Limb (tissue), 2 donors: ENCODE measurements around the gene RASSF8.

Experiments used
- DNase-seq, 2 donors: peaks; one replicate each; pipeline ENCODE4 v3.0.0-alpha.2; 2016; ENCODE audit errors: extremely low spot score in 2 of 2

RASSF8 gene

DNA sequence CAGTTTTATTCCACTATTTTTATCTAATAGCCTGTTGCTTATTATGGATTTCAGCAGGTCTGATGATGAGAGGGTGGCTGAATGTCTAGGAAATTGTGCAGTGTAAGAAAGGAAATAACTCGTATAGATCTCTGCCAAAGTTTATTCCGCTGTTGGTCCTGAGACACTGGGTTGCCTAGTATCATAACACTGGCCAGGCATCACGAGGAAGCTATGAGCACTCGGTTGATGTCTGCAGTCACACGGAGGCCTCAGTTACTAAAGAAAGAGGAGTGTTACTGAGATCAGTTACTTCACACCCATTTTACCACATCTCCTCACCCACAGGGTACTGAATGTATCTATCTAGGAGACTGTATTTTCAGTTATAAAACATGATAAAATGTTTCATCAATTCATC lies 144.5 kb downstream of the RASSF8 start:
- no peak for DNase-seq

DNA sequence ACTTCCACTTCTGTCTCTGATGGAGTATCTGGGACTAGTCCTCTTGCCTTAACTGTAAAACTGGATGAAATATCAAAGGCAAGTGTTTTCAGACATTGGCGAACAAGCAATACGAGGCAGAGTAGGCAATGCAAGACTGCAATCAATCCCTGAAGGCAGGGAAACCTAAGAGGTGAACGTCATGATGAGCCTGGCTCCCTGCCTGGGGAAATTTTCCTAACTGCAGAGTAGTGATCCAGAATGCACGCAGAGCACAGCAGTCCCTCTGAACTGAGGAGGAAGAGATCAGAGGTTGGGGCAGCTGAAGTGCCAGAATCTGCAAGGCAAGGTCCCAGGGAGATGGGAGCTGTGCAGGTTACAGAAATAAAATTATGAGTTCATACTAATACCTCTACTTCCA lies 147.9 kb downstream of the RASSF8 start:
- DNase-seq = no peak

DNA sequence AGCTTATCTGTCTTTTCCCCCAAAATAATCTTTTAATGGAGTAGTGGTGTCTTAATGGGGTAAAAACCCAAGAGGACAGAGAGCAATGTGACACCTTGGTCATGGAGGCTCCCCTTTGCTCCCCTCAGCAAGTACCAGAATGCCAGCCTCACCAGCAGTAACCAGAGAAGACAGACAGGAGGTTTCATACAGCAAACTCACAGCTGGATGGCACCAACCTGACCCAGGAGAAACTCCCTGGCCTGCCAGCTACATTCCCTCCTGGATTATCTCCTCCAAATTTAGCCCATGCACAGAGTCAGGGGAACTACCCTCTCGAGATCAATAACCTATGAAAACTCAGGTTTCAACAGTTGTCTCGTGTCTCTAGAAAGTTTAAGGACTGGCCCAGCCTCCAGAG lies 150.4 kb downstream of the RASSF8 start:
- no peak for DNase-seq

DNA sequence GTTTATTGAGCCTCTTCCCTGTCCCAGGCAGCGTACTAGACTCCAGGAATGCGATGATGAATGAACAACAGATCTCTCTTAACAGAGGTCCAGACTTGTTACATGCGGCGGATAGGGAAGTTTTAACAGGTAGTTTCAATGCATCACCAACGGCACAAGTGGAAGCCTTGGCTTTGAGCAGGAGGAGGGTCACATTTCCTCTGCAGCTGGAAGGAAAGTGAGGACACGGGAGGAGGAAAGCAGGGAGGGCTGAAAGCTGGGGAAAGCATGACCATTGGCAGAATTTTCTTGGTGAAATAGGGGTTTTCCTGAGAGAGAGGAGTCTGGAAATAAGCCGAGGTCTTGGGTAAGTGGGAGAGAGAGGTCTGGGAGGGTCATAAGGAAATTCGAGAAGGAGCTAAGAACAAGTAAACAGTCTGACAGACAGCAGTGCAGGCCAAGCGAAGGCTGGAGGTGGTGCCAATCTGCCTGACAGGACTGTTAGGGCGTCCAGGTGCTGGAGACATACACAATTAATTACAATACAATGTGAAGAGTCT lies 150.9 kb downstream of the RASSF8 start:
- no peak for DNase-seq

DNA sequence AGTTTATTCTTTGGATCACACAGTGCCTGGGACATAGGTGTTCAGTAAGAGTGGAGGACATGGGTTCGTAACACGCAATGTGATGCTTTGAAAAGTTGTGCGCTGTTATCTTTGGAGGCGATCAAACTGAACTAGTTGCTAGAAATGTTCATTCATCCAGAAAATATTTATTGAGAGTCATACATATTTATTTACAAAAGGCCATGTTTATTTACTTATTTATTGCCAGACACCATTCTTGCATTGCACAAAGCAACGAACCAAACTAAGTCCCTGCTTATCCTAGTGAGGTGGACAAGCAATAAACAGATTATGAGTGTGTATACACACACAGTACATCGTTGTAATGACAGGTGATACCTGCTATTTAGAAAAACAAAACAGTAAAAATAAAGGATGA lies 153.8 kb downstream of the RASSF8 start:
- DNase-seq = no peak

DNA sequence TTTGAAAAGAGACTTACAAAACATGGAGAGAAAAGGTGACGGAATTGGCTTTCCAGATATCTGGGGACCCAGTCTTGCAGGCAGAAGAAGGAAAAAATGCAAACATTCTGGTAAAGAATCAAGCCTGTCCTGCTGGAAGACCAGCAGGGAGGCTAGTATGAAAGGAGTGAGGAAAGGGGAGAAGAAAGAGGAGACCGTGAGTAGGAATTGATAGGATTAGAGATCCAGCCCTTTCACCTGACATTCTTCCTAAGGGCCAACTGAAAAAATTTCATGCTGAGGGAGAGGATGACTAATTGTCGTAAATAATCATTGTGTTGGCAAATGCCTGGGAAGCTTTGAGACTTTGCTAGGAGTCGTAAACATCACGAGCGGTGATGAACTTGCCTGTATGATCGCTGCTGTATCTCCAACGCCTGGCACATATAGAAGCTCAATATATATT lies 154.2 kb downstream of the RASSF8 start:
- DNase-seq = no peak

DNA sequence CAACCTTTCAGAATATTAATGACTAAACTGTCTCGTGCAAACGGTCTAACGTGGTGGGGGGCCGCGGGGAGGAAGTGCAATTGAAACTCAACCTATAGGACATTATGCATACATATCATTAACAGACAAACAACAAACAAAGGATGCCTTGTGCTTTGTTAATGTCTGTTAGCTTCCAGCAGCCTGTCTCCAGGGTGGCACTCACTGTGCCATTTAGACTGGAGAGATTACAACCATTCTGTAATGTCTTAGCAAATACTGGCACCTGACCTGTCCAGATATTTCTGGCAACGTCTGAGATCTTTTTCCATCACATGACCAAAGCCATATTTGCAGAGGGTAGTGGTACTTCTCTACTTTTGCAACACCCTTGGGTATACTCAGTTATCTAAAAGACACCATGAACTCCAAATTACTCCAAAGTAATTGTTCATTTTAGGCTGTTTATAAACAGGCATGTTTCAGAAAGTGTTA lies 154.7 kb downstream of the RASSF8 start:
- DNase-seq = no peak

DNA sequence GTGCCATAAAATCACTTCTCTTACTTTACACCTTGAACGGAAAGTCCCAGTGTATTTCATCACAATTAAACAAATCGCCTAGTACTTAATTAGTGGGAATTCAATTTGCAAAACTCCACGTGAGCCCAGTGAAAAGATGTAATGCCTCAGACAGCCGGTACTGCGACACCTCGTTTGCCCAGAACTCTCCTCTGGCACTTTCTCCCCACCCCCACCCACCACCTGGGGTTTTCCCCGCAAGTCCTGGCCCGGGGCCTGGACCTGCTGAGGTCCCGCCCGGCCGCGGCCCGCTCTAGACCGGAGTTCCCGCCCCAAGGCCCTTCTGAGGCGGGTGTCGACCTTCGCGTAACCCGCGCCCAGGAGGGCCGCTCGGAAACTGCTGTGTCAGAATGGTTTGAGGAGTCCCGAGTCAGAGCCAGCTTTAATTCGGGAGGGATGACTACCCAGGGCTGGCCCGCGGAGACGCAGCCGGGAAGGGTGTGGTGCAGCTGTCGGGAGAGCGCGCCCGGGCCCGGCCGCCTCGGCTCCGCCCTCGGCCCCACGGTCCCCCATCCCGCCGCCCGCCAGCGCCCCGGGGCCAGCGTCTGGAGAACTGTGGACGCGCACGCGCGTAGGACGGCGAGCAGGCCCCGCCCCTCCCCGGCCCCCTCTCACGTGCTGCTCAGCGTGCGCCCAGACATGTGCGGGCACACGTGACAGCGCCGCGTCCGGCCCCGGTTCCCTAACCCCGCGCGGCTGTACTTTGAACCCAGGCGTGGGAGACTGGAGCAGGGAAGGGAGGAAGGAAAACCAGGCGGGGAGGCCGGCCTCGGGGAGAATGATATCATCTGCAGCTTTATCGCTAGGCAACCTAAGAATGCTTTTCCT lies 155.6 kb downstream of the RASSF8 start:
- DNase-seq = peak; percentile 87 to 93

DNA sequence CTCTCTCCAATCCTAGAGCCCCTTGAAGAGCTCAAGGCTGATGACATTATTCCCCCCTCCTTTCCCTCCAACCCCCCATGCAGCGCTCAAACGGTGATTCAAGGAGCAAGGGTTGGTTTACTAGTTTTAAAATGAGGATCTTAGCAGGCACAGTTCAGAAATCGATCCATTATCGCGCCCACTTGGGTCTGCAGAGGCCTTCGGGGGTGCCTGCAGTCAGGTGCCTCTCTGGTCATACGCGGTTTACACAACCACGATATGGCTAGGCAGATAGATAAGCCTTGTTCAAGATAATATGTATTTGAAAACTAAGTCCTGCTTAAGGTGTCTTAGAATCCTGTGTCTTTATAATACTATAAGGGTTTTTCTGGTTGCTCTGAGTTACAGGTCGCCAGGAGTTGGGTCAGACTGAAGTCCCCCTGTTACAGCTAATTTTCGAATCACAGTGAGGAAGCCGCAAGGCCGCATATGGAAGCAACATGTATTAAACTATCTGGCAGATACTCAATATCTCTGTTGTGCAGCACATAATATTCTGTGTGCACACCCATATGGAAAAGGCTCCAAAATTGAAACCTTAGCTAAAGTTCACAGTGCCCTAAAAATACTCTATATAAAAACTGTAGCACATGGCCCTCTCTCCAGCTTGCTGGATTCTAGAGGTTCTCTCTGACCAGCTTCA lies 156.4 kb downstream of the RASSF8 start:
- peak in 1 of 2 donors; percentile 46 for DNase-seq

DNA sequence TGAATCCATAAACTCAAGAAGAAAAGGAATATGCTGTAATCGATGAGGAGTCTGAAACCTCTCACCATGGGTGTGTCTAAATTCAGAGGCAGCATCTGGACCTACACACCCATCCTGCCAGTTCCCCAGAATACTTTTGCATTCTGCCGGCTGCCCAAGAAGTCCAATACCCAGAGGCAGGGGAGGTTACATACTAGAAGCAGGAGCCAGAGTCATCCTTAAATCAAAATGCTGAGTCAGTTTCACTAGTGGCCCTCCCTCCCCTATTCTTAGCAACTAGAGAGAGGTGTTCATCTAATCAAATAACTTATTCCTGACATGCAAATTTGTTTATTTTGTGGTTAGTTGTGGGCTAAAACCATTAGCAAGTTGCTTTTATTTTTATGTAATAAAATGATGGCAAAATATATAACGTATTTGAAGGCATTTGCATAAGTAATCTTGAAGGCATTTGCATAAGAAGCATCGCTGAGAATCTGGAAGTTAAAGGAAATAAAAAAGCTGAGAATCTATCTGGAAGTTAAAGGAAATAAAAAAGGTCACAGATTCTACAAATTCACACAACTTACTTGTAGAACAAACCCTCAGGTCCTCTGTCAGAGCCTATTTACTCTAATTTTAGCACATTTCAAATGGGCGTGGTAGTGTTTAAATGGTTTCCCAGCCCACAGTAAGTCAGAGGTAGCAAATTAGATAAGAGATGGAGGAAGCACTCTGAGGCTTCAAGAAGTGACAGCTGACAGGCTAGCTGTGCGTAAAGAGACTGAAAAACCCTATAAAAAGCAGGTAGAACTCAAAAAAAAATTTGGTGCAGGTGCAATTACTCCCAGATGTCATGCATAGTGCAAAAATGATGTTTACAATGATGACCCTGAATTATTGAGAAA lies 158.6 kb downstream of the RASSF8 start:
- no peak for DNase-seq

DNA sequence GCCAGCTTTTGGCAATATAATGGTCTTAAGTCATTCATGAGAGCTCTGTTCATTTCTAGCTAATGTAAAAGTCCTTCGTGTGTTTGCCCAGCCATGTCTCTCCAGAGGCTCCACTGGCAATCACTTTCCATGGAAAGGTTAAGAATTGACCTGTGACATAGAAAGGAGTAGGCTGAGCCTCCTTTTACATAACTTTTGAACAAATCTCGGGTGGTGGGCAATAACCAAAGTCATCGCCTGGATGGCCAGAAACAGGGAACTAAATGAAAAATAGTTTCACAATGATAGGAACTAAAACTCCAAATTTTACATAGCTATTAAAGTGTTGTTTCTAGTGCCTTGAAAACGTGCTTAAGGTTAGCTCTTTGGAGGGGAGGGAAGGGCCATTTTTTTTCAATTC lies 159.8 kb downstream of the RASSF8 start:
- DNase-seq = no peak

DNA sequence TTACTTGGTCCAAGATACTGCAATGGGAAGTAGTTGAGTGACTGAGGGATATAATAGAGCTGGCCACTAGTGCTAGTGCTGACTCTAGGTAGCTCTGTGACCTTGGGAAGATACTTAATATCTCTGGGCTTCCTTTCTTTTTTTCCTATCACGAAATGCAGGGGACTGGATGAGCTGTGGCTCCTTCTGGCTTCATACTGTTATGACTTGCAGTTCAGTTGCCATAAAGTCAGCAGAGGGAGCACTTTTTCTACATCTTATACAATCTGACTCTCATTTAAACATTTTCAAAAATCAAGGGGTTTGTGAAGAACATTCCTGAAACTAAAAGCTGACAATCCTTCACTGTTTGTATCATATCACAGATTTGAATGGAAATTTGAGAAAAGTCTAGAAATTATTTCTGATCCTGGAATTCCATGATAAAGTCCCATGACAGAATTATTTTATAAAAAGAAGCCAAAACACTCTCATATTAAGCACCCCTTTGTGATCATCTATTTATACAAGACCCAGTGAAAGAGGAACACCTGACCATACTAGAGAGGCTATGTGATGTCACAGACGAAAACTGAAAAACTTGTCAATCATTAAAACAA lies 161.0 kb downstream of the RASSF8 start:
- DNase-seq = peak in 1 of 2 donors; percentile 86

DNA sequence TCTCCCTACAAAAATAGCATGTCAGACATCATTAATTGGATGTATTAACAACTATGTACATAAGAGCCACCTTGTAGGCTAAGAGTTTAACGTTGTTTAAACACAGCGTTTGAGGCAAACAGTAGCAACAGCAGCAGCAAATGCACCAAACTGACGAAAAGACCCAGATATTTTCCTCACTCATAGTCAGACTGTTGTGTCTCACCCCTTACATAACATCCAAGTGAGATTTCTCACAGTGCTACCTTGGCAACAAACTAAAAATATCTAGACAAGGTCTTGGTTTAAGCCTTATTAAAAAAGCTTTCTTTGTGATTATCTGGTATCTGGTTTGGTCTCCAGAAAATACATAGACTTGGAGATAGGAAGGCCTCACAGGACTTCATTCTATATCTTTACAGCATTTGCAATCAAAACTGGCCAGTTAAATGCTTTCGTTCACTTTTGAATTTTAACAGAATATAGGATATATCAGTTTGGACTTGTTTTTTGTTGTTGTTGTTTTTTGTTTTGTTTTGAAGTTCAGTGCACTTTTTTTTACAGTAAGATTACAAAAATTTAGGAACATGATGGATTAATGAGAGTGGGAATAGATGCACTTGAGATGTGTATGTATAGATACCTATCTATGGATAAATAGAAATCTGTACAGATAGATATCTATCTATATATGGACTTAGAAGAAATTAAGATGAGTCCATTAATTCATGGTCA lies 162.2 kb downstream of the RASSF8 start:
- no peak for DNase-seq

DNA sequence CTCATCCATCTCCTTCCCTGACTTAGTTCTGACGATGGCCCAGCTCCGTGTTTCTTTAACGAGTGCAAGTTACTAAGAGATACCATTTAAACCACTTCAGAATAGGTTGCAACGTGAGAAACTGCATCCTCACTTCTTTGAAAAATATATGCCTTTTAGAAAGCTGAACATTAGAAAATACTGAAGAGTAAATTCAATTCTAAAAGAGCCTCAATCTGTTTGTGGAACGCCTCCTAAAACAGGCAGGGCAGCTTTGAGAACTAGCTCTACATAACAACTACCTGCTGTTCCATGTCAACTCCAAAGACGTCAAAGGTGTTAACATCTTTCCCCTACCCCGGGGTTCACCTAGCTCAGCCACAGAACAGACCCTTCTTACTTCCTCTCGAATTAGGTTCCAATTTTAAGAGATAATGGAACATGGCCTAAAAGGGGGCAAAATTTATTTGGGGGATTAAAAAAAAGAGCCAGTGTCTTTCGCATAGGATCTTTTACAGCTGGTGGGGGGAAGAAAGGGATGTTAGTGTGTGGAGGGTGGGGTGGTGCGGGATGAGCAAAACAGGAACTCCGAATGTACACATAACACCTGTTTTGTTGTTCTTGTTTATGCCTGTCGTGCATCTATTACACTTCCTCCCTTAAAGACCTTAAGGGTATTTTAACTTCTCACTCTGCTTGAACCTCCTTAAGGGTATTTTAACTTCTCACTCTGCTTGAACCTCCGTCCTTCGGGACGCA lies 163.0 kb downstream of the RASSF8 start:
- DNase-seq = no peak

DNA sequence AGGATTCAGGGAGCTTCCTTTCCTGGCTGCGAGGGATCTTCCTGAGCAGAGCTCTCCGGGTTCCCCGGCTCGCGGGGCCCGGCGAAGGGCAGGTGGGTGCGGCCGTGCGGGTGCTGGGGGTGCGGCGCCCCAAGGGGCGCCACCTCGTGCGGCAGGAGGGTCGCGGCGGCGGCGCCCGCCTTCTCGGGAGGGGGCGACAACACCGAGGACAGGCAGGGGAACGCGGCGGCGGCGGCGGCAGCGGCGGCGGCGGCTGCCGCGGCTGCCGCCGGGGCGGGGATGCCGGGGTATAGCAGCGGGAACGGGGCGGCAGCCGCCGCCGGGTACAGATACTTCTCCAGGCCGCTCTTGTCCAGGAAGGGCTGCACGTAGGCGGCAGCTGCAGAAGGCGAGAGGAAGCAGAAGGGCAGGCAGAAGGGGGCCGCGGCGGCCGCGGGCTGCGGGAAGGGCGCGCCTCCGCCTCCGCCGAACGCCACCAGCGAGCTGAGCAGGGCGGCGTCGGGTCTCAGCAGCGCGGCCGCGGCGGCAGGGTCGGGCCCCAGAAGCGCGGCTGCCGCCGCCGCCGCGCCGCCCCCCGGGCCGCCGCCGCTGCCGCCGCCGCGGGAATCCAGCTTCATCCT lies 163.7 kb downstream of the RASSF8 start:
- no peak for DNase-seq

DNA sequence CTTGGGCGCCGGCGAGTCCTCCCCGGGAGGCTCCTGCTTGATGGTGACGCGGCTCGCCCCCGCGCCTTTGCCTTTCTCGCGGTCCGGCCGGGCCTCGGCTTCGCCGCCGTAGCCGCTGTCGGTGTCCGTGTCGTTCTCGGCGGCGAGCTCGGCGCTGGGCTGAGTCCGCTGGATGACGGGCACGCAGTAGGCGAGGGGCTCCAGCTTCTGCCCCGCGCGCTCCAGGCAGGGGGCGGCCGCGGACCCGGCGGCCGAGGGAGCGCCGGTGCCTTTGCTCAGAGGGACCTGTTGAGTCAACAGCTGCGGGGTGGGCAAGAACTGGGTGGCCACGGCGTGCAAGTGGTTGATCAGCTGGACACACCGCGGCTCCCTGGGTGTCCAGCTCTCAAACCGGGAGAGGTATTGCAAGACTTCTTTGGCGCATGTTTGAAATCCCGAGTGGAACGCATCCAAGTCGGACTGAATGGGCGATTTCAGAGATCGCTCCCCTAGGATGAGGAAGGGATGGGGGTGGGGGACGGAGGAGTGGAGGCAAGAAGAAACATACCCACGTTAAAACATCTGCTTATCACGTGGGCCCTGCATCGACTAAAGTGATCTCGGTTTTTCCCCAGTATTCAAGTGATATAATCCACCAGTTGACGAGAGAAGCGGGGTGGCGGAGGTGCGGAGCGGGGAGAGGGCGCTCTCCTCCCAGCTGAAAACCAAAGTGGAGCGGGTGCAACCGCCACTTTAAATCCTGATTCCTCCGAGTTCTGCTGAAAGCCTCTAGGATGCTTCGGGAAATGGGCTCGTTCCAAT lies 164.4 kb downstream of the RASSF8 start:
- DNase-seq = peak in 1 of 2 donors; percentile 73

DNA sequence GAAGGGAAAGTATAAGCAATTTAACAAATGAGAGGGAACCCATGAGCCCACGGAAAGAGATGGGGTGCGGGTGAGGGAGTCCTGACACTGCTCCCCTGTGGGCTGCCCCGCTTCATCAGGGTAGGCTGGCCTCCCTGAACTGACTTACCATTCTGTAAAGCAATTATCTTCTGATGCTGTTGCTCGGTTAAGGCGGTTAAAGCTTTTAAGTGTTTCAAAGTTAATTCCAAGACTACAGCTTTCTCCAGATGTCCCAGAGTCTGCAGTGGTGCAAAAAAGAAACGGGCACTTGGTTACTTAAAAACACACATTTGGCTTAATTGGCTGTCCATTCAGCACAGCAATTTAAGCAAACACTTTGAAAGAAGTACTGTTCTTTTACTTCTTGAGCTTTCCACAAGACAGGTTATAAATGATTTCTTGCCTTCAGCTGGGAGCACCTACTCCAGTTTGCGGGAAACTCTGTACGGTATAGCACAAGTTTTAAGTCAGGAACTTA lies 165.0 kb downstream of the RASSF8 start:
- no peak for DNase-seq
